ENCODE measurements around the gene MACO1.

The MACO1 gene

DNA sequence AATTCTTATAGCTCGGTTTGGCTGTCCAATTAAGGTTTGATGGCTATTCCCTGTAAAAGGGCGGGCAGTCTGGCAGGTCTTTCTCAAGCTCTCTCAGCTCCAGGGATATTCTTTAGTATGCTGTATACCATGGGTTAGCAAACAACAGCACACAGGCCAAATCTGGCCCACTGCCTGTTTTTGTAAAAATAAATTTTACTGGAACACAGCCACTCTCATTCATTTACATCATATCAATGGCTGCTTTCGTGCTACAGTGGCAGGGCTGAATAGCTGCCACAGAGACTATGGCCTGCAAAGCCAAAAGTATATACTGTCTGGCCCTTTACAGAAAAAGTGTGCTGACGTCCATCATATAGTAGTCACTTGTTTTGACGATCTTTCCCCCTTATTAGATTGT lies 32.0 kb downstream of the MACO1 start:
- TF ChIP-seq, protein P1, sequence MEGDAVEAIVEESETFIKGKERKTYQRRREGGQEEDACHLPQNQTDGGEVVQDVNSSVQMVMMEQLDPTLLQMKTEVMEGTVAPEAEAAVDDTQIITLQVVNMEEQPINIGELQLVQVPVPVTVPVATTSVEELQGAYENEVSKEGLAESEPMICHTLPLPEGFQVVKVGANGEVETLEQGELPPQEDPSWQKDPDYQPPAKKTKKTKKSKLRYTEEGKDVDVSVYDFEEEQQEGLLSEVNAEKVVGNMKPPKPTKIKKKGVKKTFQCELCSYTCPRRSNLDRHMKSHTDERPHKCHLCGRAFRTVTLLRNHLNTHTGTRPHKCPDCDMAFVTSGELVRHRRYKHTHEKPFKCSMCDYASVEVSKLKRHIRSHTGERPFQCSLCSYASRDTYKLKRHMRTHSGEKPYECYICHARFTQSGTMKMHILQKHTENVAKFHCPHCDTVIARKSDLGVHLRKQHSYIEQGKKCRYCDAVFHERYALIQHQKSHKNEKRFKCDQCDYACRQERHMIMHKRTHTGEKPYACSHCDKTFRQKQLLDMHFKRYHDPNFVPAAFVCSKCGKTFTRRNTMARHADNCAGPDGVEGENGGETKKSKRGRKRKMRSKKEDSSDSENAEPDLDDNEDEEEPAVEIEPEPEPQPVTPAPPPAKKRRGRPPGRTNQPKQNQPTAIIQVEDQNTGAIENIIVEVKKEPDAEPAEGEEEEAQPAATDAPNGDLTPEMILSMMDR (IDR thresholded peaks at IDR 0.05; ENCODE audit: insufficient read depth, low read length, poor library complexity, severe bottlenecking), result no peak
- DNase-seq (ENCODE audit: extremely low read depth, insufficient read length), result no peak
- H3K36me3 ChIP-seq (ENCODE audit: control insufficient read depth, insufficient read depth, low read length), result peaks cover 5% of the 10 kb centered on the region

DNA sequence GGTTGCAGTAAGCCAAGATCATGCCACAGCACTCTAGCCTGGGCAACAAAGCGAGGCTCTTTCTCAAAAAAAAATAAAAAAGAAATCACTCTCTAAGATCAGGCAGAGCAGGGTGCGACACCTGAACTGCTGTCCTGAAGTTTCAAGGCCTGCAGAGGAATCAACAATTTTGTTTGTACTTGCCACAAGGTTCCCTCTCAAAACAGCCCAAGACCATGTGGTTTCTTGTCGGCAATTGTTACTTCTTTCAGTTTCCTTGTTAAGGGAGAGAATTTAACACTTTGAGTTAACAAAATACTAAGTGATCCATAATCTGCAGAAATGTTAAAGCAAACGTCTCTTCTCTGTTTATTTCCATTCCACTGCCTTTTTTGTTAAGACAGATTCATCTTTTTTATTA lies 36.5 kb downstream of the MACO1 start:
- TF ChIP-seq, protein P1 (IDR thresholded peaks at IDR 0.05; ENCODE audit: insufficient read depth, low read length, poor library complexity, severe bottlenecking), result no peak
- Histone ChIP-seq H3K4me3 (replicated peaks; ENCODE audit: low read depth, low read length) (no peak overlapping the region), H3K36me3 (ENCODE audit: control insufficient read depth, insufficient read depth, low read length) (no peaks in the 10 kb centered on the region; the same call in 1 of the 2 replicates), H3K27me3 (replicated peaks; ENCODE audit: control insufficient read depth, insufficient read depth, low read length) (no peaks in the 10 kb centered on the region)
- no peak for DNase-seq (ENCODE audit: extremely low read depth, insufficient read length)

More for the DNA sequence above, 32.0 kb downstream of the MACO1 start:
- H3K4me3 ChIP-seq (replicated peaks; ENCODE audit: low read depth, low read length), result no peak overlapping the region
- no peaks in the 10 kb centered on the region for H3K27me3 ChIP-seq (replicated peaks; ENCODE audit: control insufficient read depth, insufficient read depth, low read length)

DNA sequence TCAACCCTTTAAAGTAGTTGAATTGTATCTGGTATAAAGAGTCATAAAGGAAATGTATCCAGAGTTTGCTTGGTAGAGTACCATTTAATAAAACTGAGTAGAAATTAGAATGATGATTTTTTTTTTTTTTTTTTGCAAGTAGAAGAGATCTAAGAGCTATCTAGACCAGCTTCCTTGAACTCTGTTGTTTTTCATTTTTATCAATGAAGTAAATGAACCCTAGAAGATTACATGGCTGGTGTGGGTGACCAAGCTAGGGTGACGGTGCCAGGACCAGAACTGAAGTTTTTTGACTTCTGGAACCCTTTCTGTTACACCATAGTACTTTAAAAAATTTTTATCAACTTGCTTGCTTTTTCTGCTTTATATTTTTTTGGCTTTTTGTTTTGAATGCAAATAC lies 36.9 kb downstream of the MACO1 start:
- H3K27me3 ChIP-seq (replicated peaks; ENCODE audit: control insufficient read depth, insufficient read depth, low read length), result no peaks in the 10 kb centered on the region
- TF ChIP-seq, protein P1 (IDR thresholded peaks at IDR 0.05; ENCODE audit: insufficient read depth, low read length, poor library complexity, severe bottlenecking), result no peak
- H3K36me3 ChIP-seq (ENCODE audit: control insufficient read depth, insufficient read depth, low read length), result no peaks in the 10 kb centered on the region
- DNase-seq (ENCODE audit: extremely low read depth, insufficient read length), result no peak
- no peak overlapping the region for H3K4me3 ChIP-seq (replicated peaks; ENCODE audit: low read depth, low read length)

DNA sequence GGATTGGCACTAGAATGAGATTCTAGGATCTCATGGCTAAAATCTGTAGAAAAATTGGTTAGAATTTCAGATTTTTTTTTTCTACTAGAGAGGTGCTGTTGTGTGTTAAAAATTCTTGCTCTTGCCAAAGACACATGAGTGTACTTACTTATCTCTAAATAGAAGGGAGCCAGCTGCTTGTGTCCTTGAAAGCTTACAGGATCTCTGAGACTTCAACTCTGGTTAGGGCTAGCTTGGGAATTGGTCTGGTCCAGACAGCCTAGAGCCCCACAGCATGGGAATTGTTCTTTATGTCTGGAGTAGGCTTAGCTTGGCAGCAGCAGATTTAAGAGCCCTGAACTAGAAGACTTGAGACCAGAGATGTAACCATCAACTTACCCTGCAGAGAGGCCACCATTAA lies 37.3 kb downstream of the MACO1 start:
- Histone ChIP-seq H3K27me3 (replicated peaks; ENCODE audit: control insufficient read depth, insufficient read depth, low read length) (no peaks in the 10 kb centered on the region), H3K4me3 (replicated peaks; ENCODE audit: low read depth, low read length) (no peak overlapping the region), H3K36me3 (ENCODE audit: control insufficient read depth, insufficient read depth, low read length) (no peaks in the 10 kb centered on the region)
- DNase-seq (ENCODE audit: extremely low read depth, insufficient read length), result no peak
- TF ChIP-seq, protein P1 (IDR thresholded peaks at IDR 0.05; ENCODE audit: insufficient read depth, low read length, poor library complexity, severe bottlenecking), result no peak

DNA sequence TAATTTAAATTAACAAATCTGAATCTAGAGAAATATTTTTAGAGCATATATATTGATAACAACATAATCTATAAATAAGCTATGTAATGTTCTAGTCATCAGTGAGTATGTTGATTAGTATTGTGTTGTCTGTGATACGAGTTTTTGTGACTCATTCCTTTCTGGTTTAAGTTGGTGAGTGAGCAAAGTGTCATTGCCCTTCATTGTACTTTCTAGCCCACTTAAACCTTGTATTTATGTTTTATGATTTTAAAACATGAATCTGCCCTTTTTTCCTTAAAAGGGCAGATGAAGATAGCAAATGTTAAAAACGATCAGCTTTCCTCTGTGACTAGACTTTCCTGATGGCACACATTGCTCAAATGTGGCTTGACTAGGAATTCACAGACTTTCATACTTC lies 38.5 kb downstream of the MACO1 start:
- DNase-seq (ENCODE audit: extremely low read depth, insufficient read length), result no peak
- no peaks in the 10 kb centered on the region for H3K36me3 ChIP-seq (ENCODE audit: control insufficient read depth, insufficient read depth, low read length)
- no peak overlapping the region for H3K4me3 ChIP-seq (replicated peaks; ENCODE audit: low read depth, low read length)
- TF ChIP-seq, protein P1 (IDR thresholded peaks at IDR 0.05; ENCODE audit: insufficient read depth, low read length, poor library complexity, severe bottlenecking), result no peak
- H3K27me3 ChIP-seq (replicated peaks; ENCODE audit: control insufficient read depth, insufficient read depth, low read length), result no peaks in the 10 kb centered on the region

DNA sequence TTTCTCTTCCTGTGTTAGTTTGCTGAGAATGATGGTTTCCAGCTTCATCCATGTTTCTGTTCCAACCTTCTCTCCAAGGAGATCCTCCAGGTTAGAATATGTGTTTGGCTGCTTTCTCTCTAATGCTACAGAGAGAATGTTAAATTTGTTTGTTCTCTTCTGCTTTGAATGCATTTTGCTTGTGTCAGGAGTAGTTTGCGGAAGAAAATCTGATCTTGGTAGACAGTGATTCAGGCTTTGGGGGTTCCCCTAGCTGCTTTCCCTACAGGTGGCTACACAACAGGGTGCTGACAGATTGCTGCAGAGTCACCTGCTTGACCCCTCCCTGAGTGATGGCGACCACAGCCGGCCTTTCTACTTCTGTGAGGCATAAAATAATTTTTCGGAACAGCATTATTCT lies 41.8 kb downstream of the MACO1 start:
- no peak for DNase-seq (ENCODE audit: extremely low read depth, insufficient read length)
- Histone ChIP-seq H3K4me3 (replicated peaks; ENCODE audit: low read depth, low read length) (no peak overlapping the region), H3K36me3 (ENCODE audit: control insufficient read depth, insufficient read depth, low read length) (no peaks in the 10 kb centered on the region), H3K27me3 (replicated peaks; ENCODE audit: control insufficient read depth, insufficient read depth, low read length) (no peaks in the 10 kb centered on the region)
- TF ChIP-seq, protein P1 (IDR thresholded peaks at IDR 0.05; ENCODE audit: insufficient read depth, low read length, poor library complexity, severe bottlenecking), result no peak
